Stimulated activated CD4-positive, alpha-beta T cell treated with anti-CD3 and anti-CD28 coated beads, Interleukin-1b, Interleukin-23, amount 100 ng/mL, for 1 hour (primary cell): Measurements from ENCODE around the gene TMEM229B.
"Not testable (repeated sequence)": the region's sequence is repeated elsewhere in the genome, so short reads cannot be mapped to it uniquely, and the experiment has no call there.

Source experiments
- DNase-seq, 2 donors: peaks; one replicate each; pipeline ENCODE4 v3.0.0-alpha.2; 2020; ENCODE audit warnings: low read depth in 2 of 2

The TMEM229B gene

GRCh38 chr14:67456732-67457131 is 31.8 kb downstream of the TMEM229B start:
- DNase-seq: no peak

GRCh38 chr14:67453575-67454300 is 34.8 kb downstream of the TMEM229B start:
- no peak for DNase-seq

- not testable (repeated sequence) for DNase-seq
These were observed 36.9 kb downstream of the TMEM229B start for GRCh38 chr14:67451667-67452066.

- DNase-seq: no peak
These were observed 39.4 kb downstream of the TMEM229B start for GRCh38 chr14:67449096-67449495.

GRCh38 chr14:67447033-67447381 is 41.5 kb downstream of the TMEM229B start:
- DNase-seq: no peak

- DNase-seq: no peak
These were observed 42.0 kb downstream of the TMEM229B start for GRCh38 chr14:67446371-67447032.

- no peak for DNase-seq
These were observed 44.1 kb downstream of the TMEM229B start for GRCh38 chr14:67444395-67444794.

GRCh38 chr14:67442139-67442906 is 46.2 kb downstream of the TMEM229B start:
- no peak for DNase-seq

GRCh38 chr14:67441672-67442071 is 46.8 kb downstream of the TMEM229B start:
- DNase-seq: no peak

GRCh38 chr14:67441256-67441655 is 47.3 kb downstream of the TMEM229B start:
- no peak for DNase-seq

GRCh38 chr14:67440513-67440912 is 48.0 kb downstream of the TMEM229B start:
- no peak for DNase-seq

- DNase-seq: no peak
These were observed 49.6 kb downstream of the TMEM229B start for GRCh38 chr14:67438969-67439368.

GRCh38 chr14:67436006-67436866 is 52.3 kb downstream of the TMEM229B start:
- DNase-seq: no peak

GRCh38 chr14:67435603-67436002 is 52.9 kb downstream of the TMEM229B start:
- no peak for DNase-seq

- DNase-seq: no peak
These were observed 56.4 kb downstream of the TMEM229B start for GRCh38 chr14:67432050-67432564.

GRCh38 chr14:67429510-67430205 is 58.9 kb downstream of the TMEM229B start:
- DNase-seq: no peak

GRCh38 chr14:67428501-67429031 is 60.0 kb downstream of the TMEM229B start:
- DNase-seq: no peak

GRCh38 chr14:67426983-67427606 is 61.4 kb downstream of the TMEM229B start:
- DNase-seq: peak; percentile 30 to 46

- DNase-seq: no peak
These were observed 62.4 kb downstream of the TMEM229B start for GRCh38 chr14:67426161-67426560.

GRCh38 chr14:67425608-67426007 is 62.9 kb downstream of the TMEM229B start:
- no peak for DNase-seq
